ENCODE measurements around the gene DIPK1C. TPM values are rescaled to one million over a fixed set of nuclear protein-coding genes. Genes with fewer than 3 reads are reported as not detected.

Gene DIPK1C
- total RNA-seq, 1 experiment from 2014 or later: not detected

DNA sequence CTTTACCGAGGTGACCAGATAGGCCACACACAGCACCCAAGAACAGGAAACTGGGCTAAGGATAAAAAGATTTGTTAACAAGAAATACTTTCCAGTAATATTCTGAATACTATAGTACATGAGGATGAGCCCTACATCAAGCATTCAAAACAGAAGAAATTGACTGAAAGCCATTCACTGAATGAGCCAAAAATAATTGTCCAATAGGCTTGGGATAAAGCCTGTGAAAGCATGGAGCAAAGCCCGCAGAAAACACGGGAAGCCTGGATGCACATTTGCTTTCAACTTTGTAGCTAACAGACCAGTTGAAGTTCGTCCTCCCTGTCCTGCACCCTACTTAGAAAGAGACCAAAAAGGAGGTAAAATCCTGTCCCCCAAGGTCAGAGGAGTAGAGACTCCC lies 56.3 kb downstream of the DIPK1C start:
- Histone ChIP-seq H3K4me1 (ENCODE audit: control insufficient read depth in 1 of 2, insufficient read depth in 2 of 2, low read length in 2 of 2) (no peaks in the 10 kb centered on the region), H2AFZ (ENCODE audit: low read depth, low read length, poor library complexity, severe bottlenecking) (no peak overlapping the region), H3K36me3 (ENCODE audit: control insufficient read depth in 1 of 2, insufficient read depth in 2 of 2, low read length in 2 of 2) (no peaks in the 10 kb centered on the region), H3K4me2 (ENCODE audit: low read length) (no peak overlapping the region), H3K79me2 (ENCODE audit: insufficient read depth, low read length) (no peaks in the 10 kb centered on the region), H3K27me3 (ENCODE audit: insufficient read depth, low read length) (peaks cover 32% of the 10 kb centered on the region), H3K27ac (ENCODE audit: low read depth, low read length) (no peak overlapping the region), H3K9me3 (ENCODE audit: control insufficient read depth in 1 of 2, insufficient read depth in 1 of 2, low read depth in 1 of 2, low read length in 2 of 2) (no peaks in the 10 kb centered on the region), H3K9ac (ENCODE audit: low read length) (no peak overlapping the region), H3K9me2 (ENCODE audit: insufficient read depth) (no peaks in the 10 kb centered on the region), H4K20me1 (ENCODE audit: insufficient read depth) (no peaks in the 10 kb centered on the region), H3K4me3 (replicated peaks in 1 of 2; ENCODE audit: low read depth in 1 of 2, low read length in 2 of 2) (no peak overlapping the region)
- no peak for DNase-seq (ENCODE audit: low read depth, low spot score)
- ChIA-PET POLR2A (no interaction called here), RAD21 (ENCODE audit: low non-redundant PET in 1 of 2, low total read pairs in 2 of 2, uncharacterized antibody in 2 of 2, unreplicated experiment in 2 of 2) (no interaction called here), CTCF (no interaction called here)
- TF ChIP-seq, protein P1, sequence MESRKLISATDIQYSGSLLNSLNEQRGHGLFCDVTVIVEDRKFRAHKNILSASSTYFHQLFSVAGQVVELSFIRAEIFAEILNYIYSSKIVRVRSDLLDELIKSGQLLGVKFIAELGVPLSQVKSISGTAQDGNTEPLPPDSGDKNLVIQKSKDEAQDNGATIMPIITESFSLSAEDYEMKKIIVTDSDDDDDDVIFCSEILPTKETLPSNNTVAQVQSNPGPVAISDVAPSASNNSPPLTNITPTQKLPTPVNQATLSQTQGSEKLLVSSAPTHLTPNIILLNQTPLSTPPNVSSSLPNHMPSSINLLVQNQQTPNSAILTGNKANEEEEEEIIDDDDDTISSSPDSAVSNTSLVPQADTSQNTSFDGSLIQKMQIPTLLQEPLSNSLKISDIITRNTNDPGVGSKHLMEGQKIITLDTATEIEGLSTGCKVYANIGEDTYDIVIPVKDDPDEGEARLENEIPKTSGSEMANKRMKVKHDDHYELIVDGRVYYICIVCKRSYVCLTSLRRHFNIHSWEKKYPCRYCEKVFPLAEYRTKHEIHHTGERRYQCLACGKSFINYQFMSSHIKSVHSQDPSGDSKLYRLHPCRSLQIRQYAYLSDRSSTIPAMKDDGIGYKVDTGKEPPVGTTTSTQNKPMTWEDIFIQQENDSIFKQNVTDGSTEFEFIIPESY (IDR thresholded peaks at IDR 0.05; ENCODE audit: extremely low read depth, insufficient replicate concordance, low read length): no peak
- TF ChIP-seq JUND (IDR thresholded peaks at IDR 0.05): no peak
- TF ChIP-seq CBX3 (IDR thresholded peaks at IDR 0.05; ENCODE audit: low read depth): no peak
- BruUV-seq (replicated peaks): no TSS peak
- intact Hi-C loops (cut with micrococcal nuclease): no loop called here
- ATAC-seq: no peak

DNA sequence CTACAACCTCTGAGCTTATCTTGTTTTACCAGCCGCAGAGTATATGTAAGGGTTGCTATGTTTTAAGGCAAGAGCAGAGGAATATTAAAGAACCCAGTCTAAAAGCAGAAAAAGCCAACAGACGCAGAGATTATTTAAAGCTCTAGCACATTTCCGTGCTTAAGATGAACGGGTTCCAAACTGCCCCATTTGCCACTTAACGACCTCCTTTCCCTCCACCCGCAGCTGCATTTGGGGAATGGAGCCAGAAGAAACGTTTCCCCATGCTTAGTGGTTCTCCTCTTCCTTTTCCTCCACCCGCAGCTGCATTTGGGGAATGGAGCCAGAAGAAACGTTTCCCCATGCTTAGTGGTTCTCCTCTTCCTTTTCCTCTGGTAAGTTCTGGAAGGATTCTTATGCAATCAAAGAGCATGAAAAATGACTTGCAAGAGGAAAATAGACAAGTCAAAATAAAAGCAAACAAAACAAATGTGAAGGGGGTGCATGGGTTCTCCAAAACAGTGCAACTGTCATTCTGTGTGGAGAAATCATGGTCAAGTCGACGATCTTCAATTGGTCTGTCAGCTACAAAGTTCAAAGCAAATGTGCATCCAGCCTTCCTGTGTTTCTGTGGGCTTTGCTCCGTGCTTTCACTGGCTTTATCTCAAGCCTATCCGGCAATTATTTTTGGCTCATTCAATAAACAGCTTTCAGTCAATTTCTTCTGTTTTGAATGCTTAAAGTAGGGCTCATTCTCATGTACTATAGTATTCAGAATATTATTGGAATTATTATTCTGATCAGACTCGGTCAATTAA lies 57.8 kb downstream of the DIPK1C start:
- intact Hi-C loops (cut with micrococcal nuclease): no loop called here
- no peak for DNase-seq (ENCODE audit: low read depth, low spot score)
- no TSS peak for BruUV-seq (replicated peaks)
- Histone ChIP-seq H4K20me1 (ENCODE audit: insufficient read depth) (no peaks in the 10 kb centered on the region), H3K9me3 (ENCODE audit: control insufficient read depth in 1 of 2, insufficient read depth in 1 of 2, low read depth in 1 of 2, low read length in 2 of 2) (no peaks in the 10 kb centered on the region), H3K4me1 (ENCODE audit: control insufficient read depth in 1 of 2, insufficient read depth in 2 of 2, low read length in 2 of 2) (no peaks in the 10 kb centered on the region), H3K9me2 (ENCODE audit: insufficient read depth) (no peaks in the 10 kb centered on the region), H3K27ac (ENCODE audit: low read depth, low read length) (no peak overlapping the region), H3K4me3 (replicated peaks in 1 of 2; ENCODE audit: low read depth in 1 of 2, low read length in 2 of 2) (no peak overlapping the region), H2AFZ (ENCODE audit: low read depth, low read length, poor library complexity, severe bottlenecking) (no peak overlapping the region), H3K79me2 (ENCODE audit: insufficient read depth, low read length) (no peaks in the 10 kb centered on the region), H3K9ac (ENCODE audit: low read length) (no peak overlapping the region), H3K27me3 (ENCODE audit: insufficient read depth, low read length) (peaks cover 37% of the 10 kb centered on the region), H3K36me3 (ENCODE audit: control insufficient read depth in 1 of 2, insufficient read depth in 2 of 2, low read length in 2 of 2) (no peaks in the 10 kb centered on the region), H3K4me2 (ENCODE audit: low read length) (no peak overlapping the region)
- CTCF ChIA-PET: interaction anchor here (1.1 kb wide), 1 partner anchor 152 kb away, joined by 3 read pairs; no protein-coding TSS in a partner anchor
- POLR2A ChIA-PET: interaction anchor here (0.5 kb wide), 1 partner anchor 154 kb away, joined by 3 read pairs; no protein-coding TSS in a partner anchor
- no peak for ATAC-seq
- RAD21 ChIA-PET (ENCODE audit: low non-redundant PET in 1 of 2, low total read pairs in 2 of 2, uncharacterized antibody in 2 of 2, unreplicated experiment in 2 of 2): no interaction called here
- TF ChIP-seq TCF7L2 (IDR thresholded peaks at IDR 0.05; ENCODE audit: borderline replicate concordance, extremely low read depth, insufficient read depth, insufficient read length): no peak
- TF ChIP-seq ELF1 (IDR thresholded peaks at IDR 0.05; ENCODE audit: borderline replicate concordance, low read depth): no peak
- TF ChIP-seq, protein P2, sequence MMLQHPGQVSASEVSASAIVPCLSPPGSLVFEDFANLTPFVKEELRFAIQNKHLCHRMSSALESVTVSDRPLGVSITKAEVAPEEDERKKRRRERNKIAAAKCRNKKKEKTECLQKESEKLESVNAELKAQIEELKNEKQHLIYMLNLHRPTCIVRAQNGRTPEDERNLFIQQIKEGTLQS (IDR thresholded peaks at IDR 0.05): no peak
- TF ChIP-seq YY1 (IDR thresholded peaks at IDR 0.05; ENCODE audit: extremely low read depth, insufficient replicate concordance, low read depth, low read length): no peak
- no peak for TF ChIP-seq CEBPB (IDR thresholded peaks at IDR 0.05; ENCODE audit: low read depth)
- no peak for TF ChIP-seq ZFX (IDR thresholded peaks at IDR 0.05)
- no peak for TF ChIP-seq CBX3 (IDR thresholded peaks at IDR 0.05; ENCODE audit: low read depth)
- TF ChIP-seq, protein P3, sequence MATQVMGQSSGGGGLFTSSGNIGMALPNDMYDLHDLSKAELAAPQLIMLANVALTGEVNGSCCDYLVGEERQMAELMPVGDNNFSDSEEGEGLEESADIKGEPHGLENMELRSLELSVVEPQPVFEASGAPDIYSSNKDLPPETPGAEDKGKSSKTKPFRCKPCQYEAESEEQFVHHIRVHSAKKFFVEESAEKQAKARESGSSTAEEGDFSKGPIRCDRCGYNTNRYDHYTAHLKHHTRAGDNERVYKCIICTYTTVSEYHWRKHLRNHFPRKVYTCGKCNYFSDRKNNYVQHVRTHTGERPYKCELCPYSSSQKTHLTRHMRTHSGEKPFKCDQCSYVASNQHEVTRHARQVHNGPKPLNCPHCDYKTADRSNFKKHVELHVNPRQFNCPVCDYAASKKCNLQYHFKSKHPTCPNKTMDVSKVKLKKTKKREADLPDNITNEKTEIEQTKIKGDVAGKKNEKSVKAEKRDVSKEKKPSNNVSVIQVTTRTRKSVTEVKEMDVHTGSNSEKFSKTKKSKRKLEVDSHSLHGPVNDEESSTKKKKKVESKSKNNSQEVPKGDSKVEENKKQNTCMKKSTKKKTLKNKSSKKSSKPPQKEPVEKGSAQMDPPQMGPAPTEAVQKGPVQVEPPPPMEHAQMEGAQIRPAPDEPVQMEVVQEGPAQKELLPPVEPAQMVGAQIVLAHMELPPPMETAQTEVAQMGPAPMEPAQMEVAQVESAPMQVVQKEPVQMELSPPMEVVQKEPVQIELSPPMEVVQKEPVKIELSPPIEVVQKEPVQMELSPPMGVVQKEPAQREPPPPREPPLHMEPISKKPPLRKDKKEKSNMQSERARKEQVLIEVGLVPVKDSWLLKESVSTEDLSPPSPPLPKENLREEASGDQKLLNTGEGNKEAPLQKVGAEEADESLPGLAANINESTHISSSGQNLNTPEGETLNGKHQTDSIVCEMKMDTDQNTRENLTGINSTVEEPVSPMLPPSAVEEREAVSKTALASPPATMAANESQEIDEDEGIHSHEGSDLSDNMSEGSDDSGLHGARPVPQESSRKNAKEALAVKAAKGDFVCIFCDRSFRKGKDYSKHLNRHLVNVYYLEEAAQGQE (IDR thresholded peaks at IDR 0.05; ENCODE audit: low read depth): no peak
- no peak for TF ChIP-seq SRF (IDR thresholded peaks at IDR 0.05; ENCODE audit: low read depth)
- no peak for TF ChIP-seq SP1 (IDR thresholded peaks at IDR 0.05; ENCODE audit: low read depth)
- TF ChIP-seq EZH2 (IDR thresholded peaks at IDR 0.05): no peak
- no peak for TF ChIP-seq ZNF274 (IDR thresholded peaks at IDR 0.05; ENCODE audit: low read depth, low read length)
